Small intestine (tissue), 7 donors: Measurements from ENCODE around the gene INPP4B. TPM values are rescaled to one million over a fixed set of nuclear protein-coding genes. Genes with fewer than 3 reads are reported as not detected.

Source experiments
- DNase-seq, 2 donors: peaks; one replicate each; pipeline versions ENCODE4 v3.0.0 to v3.0.0-alpha.2; 2013
- FAIRE-seq: peaks from 2 replicates; lab custom pipeline; 2012; peaks lifted over from hg19 to GRCh38; lab: Jason Lieb, UNC
- H3K27ac ChIP-seq, 3 donors: one replicate each; pipeline ENCODE4 v1.5.1; 2013; ENCODE audit warnings: low read length in 2 of 3, mild to moderate bottlenecking in 2 of 3, control low read depth in 1 of 3, inconsistent platforms in 1 of 3, low read depth in 1 of 3, moderate library complexity in 1 of 3
- H3K27me3 ChIP-seq, 3 donors: one replicate each; pipeline ENCODE4 v1.6.1; 2013; ENCODE audit warnings: low read length in 3 of 3, inconsistent platforms in 1 of 3; ENCODE audit not compliant: control insufficient read depth in 3 of 3, insufficient read depth in 3 of 3
- H3K36me3 ChIP-seq, 3 donors: one replicate each; pipeline ENCODE4 v1.6.1; 2013; ENCODE audit warnings: low read length in 3 of 3, inconsistent platforms in 1 of 3, low read depth in 1 of 3, mild to moderate bottlenecking in 1 of 3, moderate library complexity in 1 of 3; ENCODE audit not compliant: control insufficient read depth in 3 of 3, insufficient read depth in 2 of 3
- H3K4me1 ChIP-seq, 3 donors: one replicate each; pipeline ENCODE4 v1.6.1; 2013; ENCODE audit warnings: low read length in 2 of 3, inconsistent platforms in 1 of 3, low read depth in 1 of 3, mild to moderate bottlenecking in 1 of 3, moderate library complexity in 1 of 3; ENCODE audit not compliant: control insufficient read depth in 3 of 3, insufficient read depth in 2 of 3
- H3K4me3 ChIP-seq, 3 donors: one replicate each; pipeline ENCODE4 v1.5.1; 2013; ENCODE audit warnings: low read length in 3 of 3, control low read depth in 1 of 3, inconsistent platforms in 1 of 3, low read depth in 1 of 3, mild to moderate bottlenecking in 1 of 3, moderate library complexity in 1 of 3
- H3K9me3 ChIP-seq, 2 donors: one replicate each; pipeline ENCODE4 v1.6.1; 2013; ENCODE audit warnings: low read depth in 1 of 2, low read length in 1 of 2; ENCODE audit not compliant: control insufficient read depth in 2 of 2, insufficient read depth in 1 of 2
- WGBS, 3 donors: extraction: QIAGEN DNeasy Blood & Tissue Kit; methylation state at CpG; one replicate each; pipeline ENCODE4 v1.1.7; 2013; 5-methylcytosine and 5-hydroxymethylcytosine counted together
- polyA plus RNA-seq, 4 donors: library from polyadenylated mRNA; stranded (reverse) in 3 of 4; unstranded in 1 of 4; fragments of 200-250 nt in 3 of 4; fragments of 120-200 nt in 1 of 4; gene quantifications; one replicate each; pipeline versions ENCODE4 v1.2.1 to v1.2.3, GENCODE V29; 2013
- donor health status: healthy with polysubstance abuse.
- donor health status: control.
- donor health status: control.
- donor health status: Bipolar disorder and iron deficiency.
- donor health status: healthy.

The INPP4B gene
- polyA plus RNA-seq, 4 donors, result 2.7 to 6.6 (median 4.2) TPM

- WGBS, 3 donors, result 6 to 29% (median 23%) methylated on average over 2 of the region's 2 CpGs
- DNase-seq (peak; percentile 6 to 40), FAIRE-seq (no peak)
- no peaks in the 10 kb centered on the region for H3K36me3 ChIP-seq
- no peak overlapping the region for H3K27ac ChIP-seq
- H3K4me1 ChIP-seq, result no peaks in the 10 kb centered on the region
- H3K4me3 ChIP-seq, result no peak overlapping the region
- H3K27me3 ChIP-seq, result no peaks in the 10 kb centered on the region
- no peaks in the 10 kb centered on the region for H3K9me3 ChIP-seq
Observed at GRCh38 chr4:142282870-142283431, 563.1 kb downstream of the INPP4B start.

DNA sequence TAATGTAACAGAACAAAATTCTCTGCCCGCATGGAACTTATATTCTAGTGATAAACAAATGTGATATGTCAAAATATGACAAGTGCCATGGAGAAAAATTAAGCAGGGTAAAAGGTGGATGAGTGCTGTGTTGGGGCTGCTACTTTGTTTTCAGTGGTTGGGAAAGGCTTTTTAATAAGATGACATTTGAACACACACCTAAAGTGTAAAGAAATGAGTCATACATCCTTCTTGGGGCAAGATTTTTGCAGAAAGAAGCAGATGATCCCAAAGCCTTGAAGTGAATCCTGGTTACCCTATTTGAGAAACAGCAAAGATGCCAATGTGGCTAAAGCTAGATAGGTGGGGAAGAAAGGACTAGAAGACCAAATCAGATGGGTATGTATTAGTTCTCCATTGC, 564.1 kb downstream of the INPP4B start:
- Histone ChIP-seq H3K4me1 (no peaks in the 10 kb centered on the region), H3K27me3 (no peaks in the 10 kb centered on the region), H3K4me3 (no peak overlapping the region), H3K36me3 (no peaks in the 10 kb centered on the region), H3K9me3 (no peaks in the 10 kb centered on the region), H3K27ac (no peak overlapping the region)
- FAIRE-seq (no peak), DNase-seq (no peak)
- 93 to 100% (median 93%) methylated on average over 1 of the region's 1 CpG for WGBS, 3 donors

GRCh38 chr4:142278663-142279062, 567.4 kb downstream of the INPP4B start:
- FAIRE-seq (no peak), DNase-seq (no peak)
- no peak overlapping the region for H3K4me3 ChIP-seq
- H3K27ac ChIP-seq, result no peak overlapping the region
- no peaks in the 10 kb centered on the region for H3K27me3 ChIP-seq
- H3K4me1 ChIP-seq, result no peaks in the 10 kb centered on the region
- no peaks in the 10 kb centered on the region for H3K9me3 ChIP-seq
- H3K36me3 ChIP-seq, result no peaks in the 10 kb centered on the region

DNA sequence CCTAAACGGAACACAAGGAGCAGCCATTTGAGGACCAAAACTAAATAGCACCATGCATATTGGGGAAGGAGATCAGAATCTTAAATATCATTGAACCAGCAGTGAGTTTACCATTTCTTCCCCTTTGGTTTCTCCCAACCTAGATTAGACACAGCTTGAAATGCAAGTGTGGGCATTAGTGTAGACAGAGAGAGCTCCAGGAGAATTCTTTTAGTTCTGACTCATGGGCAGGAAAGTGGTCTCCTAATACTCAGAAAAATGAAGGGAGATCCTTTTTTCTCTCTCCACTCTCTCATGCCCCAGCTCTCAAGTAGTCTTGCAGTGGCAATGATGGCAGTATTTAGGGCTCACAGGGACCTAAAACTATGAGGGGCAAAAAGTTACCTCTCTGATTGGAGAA, 567.9 kb downstream of the INPP4B start:
- FAIRE-seq, result no peak
- Histone ChIP-seq H3K4me1 (no peaks in the 10 kb centered on the region), H3K36me3 (no peaks in the 10 kb centered on the region), H3K27ac (no peak overlapping the region), H3K4me3 (no peak overlapping the region), H3K9me3 (no peaks in the 10 kb centered on the region), H3K27me3 (no peaks in the 10 kb centered on the region)
- DNase-seq, result no peak
- 93 to 96% (median 94%) methylated on average over 1 of the region's 1 CpG for WGBS, 3 donors

- Histone ChIP-seq H3K4me3 (no peak overlapping the region), H3K36me3 (peaks cover 0 to 2% (median 0%) of the 10 kb centered on the region in 3 donors), H3K9me3 (no peaks in the 10 kb centered on the region), H3K27me3 (no peaks in the 10 kb centered on the region), H3K4me1 (no peaks in the 10 kb centered on the region), H3K27ac (no peak overlapping the region)
- no peak for DNase-seq
- FAIRE-seq, result no peak
- 97 to 100% (median 97%) methylated on average over 1 of the region's 1 CpG for WGBS, 3 donors
Observed at GRCh38 chr4:142274137-142274536, 572.0 kb downstream of the INPP4B start.

GRCh38 chr4:142272452-142272851, 573.6 kb downstream of the INPP4B start:
- Histone ChIP-seq H3K4me3 (no peak overlapping the region), H3K36me3 (peaks cover 0 to 2% (median 0%) of the 10 kb centered on the region in 3 donors), H3K9me3 (no peaks in the 10 kb centered on the region), H3K27ac (no peak overlapping the region), H3K27me3 (no peaks in the 10 kb centered on the region), H3K4me1 (no peaks in the 10 kb centered on the region)
- DNase-seq (no peak), FAIRE-seq (no peak)

DNA sequence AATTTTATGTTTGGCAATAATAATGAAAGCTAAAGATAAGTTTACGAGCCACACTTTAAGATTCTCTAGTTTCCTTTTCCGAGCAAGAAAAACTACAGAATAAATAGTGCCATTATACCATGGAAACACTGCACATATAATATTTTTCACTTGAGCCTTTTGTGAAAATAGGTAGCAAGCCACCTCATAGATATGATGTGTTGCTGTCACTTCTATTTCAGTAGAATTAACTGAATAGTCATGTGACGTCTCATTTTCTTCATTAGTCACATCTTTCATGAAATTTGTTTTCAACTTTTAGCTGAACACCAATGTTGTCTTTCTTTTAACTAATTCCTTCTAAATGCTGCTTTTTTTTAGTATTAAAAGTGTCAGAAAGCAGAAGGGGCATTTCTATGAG, 574.3 kb downstream of the INPP4B start:
- peaks cover 0 to 2% (median 0%) of the 10 kb centered on the region in 3 donors for H3K36me3 ChIP-seq
- FAIRE-seq, result no peak
- WGBS, 3 donors, result 60 to 66% (median 63%) methylated on average over 3 of the region's 3 CpGs

GRCh38 chr4:142267101-142267500, 579.0 kb downstream of the INPP4B start:
- Histone ChIP-seq H3K27ac (no peak overlapping the region), H3K4me1 (peaks cover 0 to 3% (median 0%) of the 10 kb centered on the region in 3 donors), H3K27me3 (no peaks in the 10 kb centered on the region), H3K9me3 (no peaks in the 10 kb centered on the region), H3K4me3 (no peak overlapping the region), H3K36me3 (peaks cover 0 to 2% (median 0%) of the 10 kb centered on the region in 3 donors)
- FAIRE-seq (no peak), DNase-seq (no peak)
- 78 to 92% (median 88%) methylated on average over 3 of the region's 3 CpGs for WGBS, 3 donors

More for the DNA sequence above, 574.3 kb downstream of the INPP4B start:
- H3K4me1 ChIP-seq, result no peaks in the 10 kb centered on the region
- no peak overlapping the region for H3K4me3 ChIP-seq
- no peaks in the 10 kb centered on the region for H3K9me3 ChIP-seq
- no peaks in the 10 kb centered on the region for H3K27me3 ChIP-seq
- H3K27ac ChIP-seq, result no peak overlapping the region
- DNase-seq, result no peak

DNA sequence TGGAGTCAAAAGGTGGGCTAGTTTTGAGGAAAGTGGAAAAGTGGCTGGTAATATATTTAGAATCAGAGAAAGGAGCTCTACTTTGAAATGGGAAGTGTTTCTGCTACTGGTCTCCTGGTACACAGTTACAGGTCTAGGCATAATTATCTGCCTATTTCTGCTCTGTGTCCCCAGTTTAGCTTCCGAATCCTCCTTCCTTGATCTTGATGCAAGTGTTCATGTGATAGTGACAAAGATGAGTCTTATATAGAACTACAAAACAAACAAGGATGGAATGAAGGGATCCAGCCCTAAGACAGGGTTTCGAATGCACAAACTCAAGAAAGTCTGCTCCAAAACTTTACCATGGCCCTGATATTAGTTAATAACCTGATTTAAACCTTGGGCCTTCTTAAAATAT, 580.2 kb downstream of the INPP4B start:
- DNase-seq, result no peak
- H3K9me3 ChIP-seq, result no peaks in the 10 kb centered on the region
- no peaks in the 10 kb centered on the region for H3K27me3 ChIP-seq
- no peak for FAIRE-seq
- 86 to 100% (median 95%) methylated on average over 2 of the region's 2 CpGs for WGBS, 3 donors
- peaks cover 0 to 3% (median 0%) of the 10 kb centered on the region in 3 donors for H3K4me1 ChIP-seq
- H3K4me3 ChIP-seq, result no peak overlapping the region
- H3K27ac ChIP-seq, result no peak overlapping the region
- H3K36me3 ChIP-seq, result peaks cover 0 to 2% (median 0%) of the 10 kb centered on the region in 3 donors
